Endothelial cell of umbilical vein (primary cell): ENCODE measurements around the gene PLXNA4. TPM values are rescaled to one million over a fixed set of nuclear protein-coding genes. Genes with fewer than 3 reads are reported as not detected.

Source experiments
- BruUV-seq: library from RNA; stranded (reverse); fragments of 400-500 nt; replicated peaks from 2 replicates; lab custom pipeline; 2021; lab: Mats Ljungman, UMichigan
- CTCF ChIA-PET: fragments of 300-600, 350-600 bp; sonication (Branson Sonifier 250); formaldehyde crosslinking; loops from one replicate; lab custom pipeline; 2021; ENCODE audit warnings: antibody characterized with exemption, inconsistent platforms; lab: Charles Lee
- POLR2A ChIA-PET: fragments of 300-600, 350-600 bp; sonication (Branson Sonifier 250); formaldehyde crosslinking; loops from one replicate; lab custom pipeline; 2021; ENCODE audit warnings: antibody characterized with exemption, inconsistent platforms; lab: Charles Lee
- DNase-seq: peaks from one replicate; pipeline ENCODE4 v3.0.0-alpha.2; 2011; ENCODE audit warnings: low read depth, low spot score
- FAIRE-seq: peaks from 2 replicates; lab custom pipeline; 2011; peaks lifted over from hg19 to GRCh38; lab: Jason Lieb, UNC
- H2AFZ ChIP-seq: 2 replicates; pipeline ENCODE4 v1.6.0; 2012; ENCODE audit warnings: low read depth, low read length, control low read depth, inconsistent platforms
- H3K27ac ChIP-seq: 2 replicates; pipeline ENCODE4 v1.5.1; 2011; ENCODE audit warnings: low read depth, mild to moderate bottlenecking, control low read depth, low read length, moderate library complexity; ENCODE audit not compliant: insufficient read depth
- H3K27me3 ChIP-seq, 2 experiments: 2 replicates each; pipeline versions ENCODE4 v1.6.0 to v1.6.1; 2011; ENCODE audit warnings: low read length in 2 of 2, mixed read lengths in 1 of 2; ENCODE audit not compliant: control insufficient read depth in 2 of 2, insufficient read depth in 2 of 2
- H3K36me3 ChIP-seq, 2 experiments: 2 replicates in 1 of 2; 3 replicates in 1 of 2; pipeline ENCODE4 v1.5.1; 2011; ENCODE audit warnings: low read length in 2 of 2, mild to moderate bottlenecking in 1 of 2, moderate library complexity in 1 of 2; ENCODE audit not compliant: control insufficient read depth in 2 of 2, insufficient read depth in 2 of 2; ENCODE audit errors: extremely low read depth in 1 of 2
- H3K4me1 ChIP-seq: 3 replicates; pipeline ENCODE4 v1.5.1; 2011; ENCODE audit warnings: mild to moderate bottlenecking, low read length; ENCODE audit not compliant: control insufficient read depth, insufficient read depth; ENCODE audit errors: extremely low read depth
- H3K4me2 ChIP-seq: 2 replicates; pipeline ENCODE4 v1.6.1; 2011; ENCODE audit warnings: low read length, control low read depth, mixed read lengths; ENCODE audit not compliant: insufficient read depth
- H3K4me3 ChIP-seq, 3 experiments: fragments of 200-600 bp in 1 of 3; sonication (generic), shearing (Covaris generic) in 1 of 3; replicated peaks in 1 of 3; 2 replicates each; pipeline ENCODE4 v1.5.1; 2011 to 2016; ENCODE audit warnings: control low read depth in 3 of 3, low read length in 3 of 3, mild to moderate bottlenecking in 2 of 3, inconsistent platforms in 1 of 3, low read depth in 1 of 3, moderate library complexity in 1 of 3; ENCODE audit not compliant: insufficient read depth in 1 of 3
- H3K79me2 ChIP-seq: 2 replicates; pipeline ENCODE4 v1.6.0; 2012; ENCODE audit warnings: low read length, inconsistent platforms; ENCODE audit not compliant: control insufficient read depth, insufficient read depth
- H3K9ac ChIP-seq: replicated peaks from 2 replicates; pipeline ENCODE3; 2011; ENCODE audit warnings: low read length, control low read depth; ENCODE audit not compliant: insufficient read depth; ENCODE audit errors: extremely low read depth
- H3K9me1 ChIP-seq: replicated peaks from 3 replicates; pipeline ENCODE4 v1.6.0; 2011; ENCODE audit warnings: mild to moderate bottlenecking, low read length; ENCODE audit not compliant: control insufficient read depth, insufficient read depth; ENCODE audit errors: extremely low read depth
- H3K9me3 ChIP-seq: replicated peaks from 2 replicates; pipeline ENCODE4 v1.5.1; 2012; ENCODE audit warnings: low read length, inconsistent platforms; ENCODE audit not compliant: control insufficient read depth, insufficient read depth
- H4K20me1 ChIP-seq: replicated peaks from 2 replicates; pipeline ENCODE3; 2011; ENCODE audit warnings: mild to moderate bottlenecking, low read length; ENCODE audit not compliant: control insufficient read depth, insufficient read depth; ENCODE audit errors: extremely low read depth
- EZH2 ChIP-seq: IDR thresholded peaks from 2 replicates; pipeline ENCODE4 v1.6.1; 2012; ENCODE audit warnings: borderline replicate concordance, low read depth, mild to moderate bottlenecking, moderate library complexity, low read length, inconsistent platforms; ENCODE audit not compliant: severe bottlenecking
- FOS ChIP-seq: IDR thresholded peaks from 2 replicates; pipeline ENCODE4 v1.6.1; 2011; ENCODE audit warnings: mild to moderate bottlenecking, low read length, moderate library complexity, borderline replicate concordance; ENCODE audit not compliant: insufficient read depth
- GATA2 ChIP-seq: IDR thresholded peaks from 2 replicates; pipeline ENCODE4 v1.7.0; 2011; ENCODE audit warnings: low read depth, mild to moderate bottlenecking, moderate library complexity, mixed read lengths, low read length; ENCODE audit not compliant: insufficient read length, insufficient read depth
- JUN ChIP-seq: IDR thresholded peaks from 2 replicates; pipeline ENCODE4 v1.6.1; 2011; ENCODE audit warnings: borderline replicate concordance, low read depth; ENCODE audit not compliant: insufficient read length, insufficient read depth
- MYC ChIP-seq: IDR thresholded peaks from one replicate; pipeline ENCODE4 v1.6.1; 2011; ENCODE audit warnings: mild to moderate bottlenecking, low read depth, low read length
- POLR2A ChIP-seq: IDR thresholded peaks from 2 replicates; pipeline ENCODE4 v1.6.1; 2012; ENCODE audit warnings: low read depth, mild to moderate bottlenecking, control low read depth, low read length
- POLR2AphosphoS5 ChIP-seq: IDR thresholded peaks from 2 replicates; pipeline ENCODE4 v1.6.1; 2012; ENCODE audit warnings: low read depth, mild to moderate bottlenecking, control low read depth, low read length, moderate library complexity; ENCODE audit not compliant: insufficient read depth
- dilution Hi-C: fragments of 300-500 bp; cut with MboI; formaldehyde crosslinking; loops from one replicate; pipeline ENCODE4 v1.15.0; 2019; ENCODE audit warnings: low sequenced_read_pairs; ENCODE audit not compliant: extremely low pct_ligation_motif_present
- intact Hi-C: fragments of 100-400 bp; cut with micrococcal nuclease; formaldehyde crosslinking; loops from one replicate; pipeline ENCODE4 v1.10.0; 2022
- polyA plus RNA-seq, 4 experiments: library from polyadenylated mRNA; depleted of rRNA in 3 of 4; stranded (reverse) in 3 of 4; unstranded in 1 of 4; fragments of >200 nt; gene quantifications; 2 replicates each; pipeline versions ENCODE4 v1.2.1 to v1.2.3, GENCODE V29; 2011 to 2012; ENCODE audit warnings: missing spikeins in 1 of 4
- total RNA-seq: library from RNA; stranded (reverse); gene quantifications from 2 replicates; pipeline ENCODE4 v1.2.3, GENCODE V29; 2021
- TF ChIP-seq, protein P1 (sequence below): IDR thresholded peaks from 2 replicates; pipeline ENCODE4 v1.6.1; 2011; ENCODE audit not compliant: insufficient read depth, insufficient read length
- TF ChIP-seq, protein P2 (sequence below), 2 donors: IDR thresholded peaks; 1 replicate in 1 of 2; 2 replicates in 1 of 2; pipeline ENCODE4 v1.5.1; 2011; ENCODE audit warnings: low read length in 2 of 2, mild to moderate bottlenecking in 2 of 2, moderate library complexity in 2 of 2, control low read depth in 1 of 2, inconsistent platforms in 1 of 2, low read depth in 1 of 2; ENCODE audit not compliant: insufficient read depth in 1 of 2; ENCODE audit errors: extremely low read depth in 1 of 2

PLXNA4 gene
- total and polyA plus RNA-seq, 2 donors (not counting 3 experiments of a cell fraction or from before 2014, with no cell fraction given), result 12.1 to 20.4 TPM

- dilution Hi-C loops (no loop called here), intact Hi-C loops (no loop called here)
- no peak overlapping the region for H3K4me2 ChIP-seq
- H3K9ac ChIP-seq, result no peak overlapping the region
- no peak overlapping the region for H3K27ac ChIP-seq
- no peak for FAIRE-seq
- CTCF ChIA-PET, result interaction anchor here (1.0 to 1.8 kb wide), 2 partner anchors 13 to 390 kb away, joined by 3 to 5 read pairs; no protein-coding TSS in a partner anchor
- H3K9me1 ChIP-seq, result no peaks in the 10 kb centered on the region
- no peak overlapping the region for H3K4me3 ChIP-seq
- TF ChIP-seq POLR2A, result no peak
- no peaks in the 10 kb centered on the region for H3K79me2 ChIP-seq
- no TSS peak for BruUV-seq
- no peaks in the 10 kb centered on the region for H3K4me1 ChIP-seq
- no peak for DNase-seq
- POLR2A ChIA-PET, result no interaction called here
- H2AFZ ChIP-seq, result no peak overlapping the region
- H3K9me3 ChIP-seq, result peaks cover 2% of the 10 kb centered on the region
- H3K27me3 ChIP-seq, result no peaks in the 10 kb centered on the region
- H4K20me1 ChIP-seq, result no peaks in the 10 kb centered on the region
- H3K36me3 ChIP-seq, result no peaks in the 10 kb centered on the region
Observed at GRCh38 chr7:132190683-132191082, 385.6 kb downstream of the PLXNA4 start.

DNA sequence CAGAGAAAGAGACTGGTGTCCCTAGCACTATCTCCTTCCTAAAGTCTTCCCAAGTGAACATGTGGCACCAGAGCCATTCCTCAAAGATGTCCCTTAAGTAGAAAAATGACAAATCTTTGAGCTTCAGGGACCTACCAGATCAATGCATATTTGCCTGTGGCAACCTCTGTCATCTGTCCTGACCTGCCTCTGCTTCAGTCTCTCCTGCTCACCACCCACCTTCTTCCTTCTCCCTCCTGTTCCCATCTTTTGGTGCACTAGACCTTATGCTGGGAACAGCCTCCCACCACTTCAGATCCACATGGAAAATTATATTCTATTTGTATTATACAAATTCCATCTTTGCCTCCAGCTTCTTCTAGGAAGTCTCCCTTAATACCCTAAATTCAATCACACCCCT is 386.4 kb downstream of the PLXNA4 start:
- BruUV-seq, result no TSS peak
- DNase-seq, result no peak
- TF ChIP-seq POLR2AphosphoS5 (no peak), FOS (no peak), EZH2 (no peak), POLR2A (no peak), GATA2 (no peak), MYC (no peak), JUN (no peak)
- TF ChIP-seq, protein P1, sequence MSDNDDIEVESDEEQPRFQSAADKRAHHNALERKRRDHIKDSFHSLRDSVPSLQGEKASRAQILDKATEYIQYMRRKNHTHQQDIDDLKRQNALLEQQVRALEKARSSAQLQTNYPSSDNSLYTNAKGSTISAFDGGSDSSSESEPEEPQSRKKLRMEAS, result no peak
- TF ChIP-seq, protein P2, sequence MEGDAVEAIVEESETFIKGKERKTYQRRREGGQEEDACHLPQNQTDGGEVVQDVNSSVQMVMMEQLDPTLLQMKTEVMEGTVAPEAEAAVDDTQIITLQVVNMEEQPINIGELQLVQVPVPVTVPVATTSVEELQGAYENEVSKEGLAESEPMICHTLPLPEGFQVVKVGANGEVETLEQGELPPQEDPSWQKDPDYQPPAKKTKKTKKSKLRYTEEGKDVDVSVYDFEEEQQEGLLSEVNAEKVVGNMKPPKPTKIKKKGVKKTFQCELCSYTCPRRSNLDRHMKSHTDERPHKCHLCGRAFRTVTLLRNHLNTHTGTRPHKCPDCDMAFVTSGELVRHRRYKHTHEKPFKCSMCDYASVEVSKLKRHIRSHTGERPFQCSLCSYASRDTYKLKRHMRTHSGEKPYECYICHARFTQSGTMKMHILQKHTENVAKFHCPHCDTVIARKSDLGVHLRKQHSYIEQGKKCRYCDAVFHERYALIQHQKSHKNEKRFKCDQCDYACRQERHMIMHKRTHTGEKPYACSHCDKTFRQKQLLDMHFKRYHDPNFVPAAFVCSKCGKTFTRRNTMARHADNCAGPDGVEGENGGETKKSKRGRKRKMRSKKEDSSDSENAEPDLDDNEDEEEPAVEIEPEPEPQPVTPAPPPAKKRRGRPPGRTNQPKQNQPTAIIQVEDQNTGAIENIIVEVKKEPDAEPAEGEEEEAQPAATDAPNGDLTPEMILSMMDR (IDR thresholded peaks at IDR 0.05; ENCODE audit: extremely low read depth in 1 of 2, insufficient read depth in 1 of 2, low read depth in 1 of 2, low read length in 2 of 2), result no peak
- Histone ChIP-seq H3K79me2 (no peaks in the 10 kb centered on the region), H2AFZ (no peak overlapping the region), H3K36me3 (peaks cover 0 to under 1% of the 10 kb centered on the region in 2 experiments), H3K9ac (no peak overlapping the region), H4K20me1 (no peaks in the 10 kb centered on the region), H3K27ac (no peak overlapping the region), H3K9me1 (no peaks in the 10 kb centered on the region), H3K4me3 (no peak overlapping the region), H3K4me2 (no peak overlapping the region), H3K27me3 (no peaks in the 10 kb centered on the region), H3K4me1 (no peaks in the 10 kb centered on the region), H3K9me3 (peaks cover 2% of the 10 kb centered on the region)
- POLR2A ChIA-PET, result no interaction called here
- dilution Hi-C loops (no loop called here), intact Hi-C loops (no loop called here)
- CTCF ChIA-PET, result interaction anchor here (1.0 kb wide), 1 partner anchor 12 kb away, joined by 3 read pairs; no protein-coding TSS in a partner anchor
- FAIRE-seq, result no peak
